Measurements from ENCODE around the gene IDE. TPM values are rescaled to one million over a fixed set of nuclear protein-coding genes. Genes with fewer than 3 reads are reported as not detected.

Gene IDE
- polyA plus RNA-seq, 3 donors = 10.7 to 21.8 (median 15.6) TPM

- Mint-ChIP-seq H3K4me1 (peaks cover 8% of the 10 kb centered on the region), H3K27me3 (ENCODE audit: low read depth in 3 of 3) (no peaks in the 10 kb centered on the region), H3K36me3 (no peaks in the 10 kb centered on the region), H3K4me3 (no peak overlapping the region), H3K9me3 (no peaks in the 10 kb centered on the region), H3K27ac (no peak overlapping the region)
- no peak for DNase-seq
- H2AFZ ChIP-seq (ENCODE audit: insufficient read depth, low read depth, low read length, poor library complexity, severe bottlenecking) = no peak overlapping the region
- TF ChIP-seq CTCF (IDR thresholded peaks at IDR 0.05) = no peak
- H3K9me3 ChIP-seq (replicated peaks in 1 of 2; ENCODE audit: control insufficient read depth in 1 of 2, insufficient read depth in 1 of 2, low read length in 2 of 2) = no peaks in the 10 kb centered on the region
- H3K27ac ChIP-seq (ENCODE audit: low read depth in 1 of 2, low read length in 2 of 2) = no peak overlapping the region
- H3K79me2 ChIP-seq (ENCODE audit: insufficient read depth, low read length) = no peaks in the 10 kb centered on the region
- H3K36me3 ChIP-seq (replicated peaks in 1 of 2; ENCODE audit: control insufficient read depth in 1 of 2, insufficient read depth in 2 of 2, low read length in 2 of 2) = no peaks in the 10 kb centered on the region
- H4K20me1 ChIP-seq (ENCODE audit: insufficient read depth, low read length) = no peaks in the 10 kb centered on the region
- no peak overlapping the region for H3K4me3 ChIP-seq (replicated peaks in 1 of 3; ENCODE audit: low read depth in 2 of 3, low read length in 3 of 3)
- H3K4me2 ChIP-seq (replicated peaks; ENCODE audit: extremely low read depth, low read length, poor library complexity, severe bottlenecking) = no peak overlapping the region
- peaks cover 0 to 6% of the 10 kb centered on the region in 2 donors for H3K4me1 ChIP-seq (ENCODE audit: control insufficient read depth in 1 of 2, insufficient read depth in 2 of 2, low read length in 2 of 2)
- intact Hi-C loops (cut with micrococcal nuclease) = loop anchor here in 1 of 2 donors (5.0 kb wide), 1 partner anchor 343 kb away; no protein-coding TSS in a partner anchor
- H3K9ac ChIP-seq (ENCODE audit: insufficient read depth, low read length, poor library complexity, severe bottlenecking) = no peak overlapping the region
- no peaks in the 10 kb centered on the region for H3K27me3 ChIP-seq (ENCODE audit: control insufficient read depth in 2 of 2, insufficient read depth in 2 of 2, low read length in 2 of 2)
- 75% methylated on average over 5 of the region's 6 CpGs for WGBS (ENCODE audit: insufficient coverage)
These were observed 143.8 kb downstream of the IDE start for GRCh38 chr10:92430103-92430502.

GRCh38 chr10:92421550-92421949 lies 152.3 kb downstream of the IDE start:
- Mint-ChIP-seq H3K36me3 (no peaks in the 10 kb centered on the region), H3K27ac (no peak overlapping the region), H3K9me3 (peaks cover 0 to 25% (median 11%) of the 10 kb centered on the region in 7 donors), H3K27me3 (ENCODE audit: low read depth in 3 of 3) (peaks cover 0 to 10% (median 3%) of the 10 kb centered on the region in 3 donors), H3K4me3 (no peak overlapping the region), H3K4me1 (peaks cover 13% of the 10 kb centered on the region)
- no peak overlapping the region for H3K9ac ChIP-seq (ENCODE audit: insufficient read depth, low read length, poor library complexity, severe bottlenecking)
- no peaks in the 10 kb centered on the region for H4K20me1 ChIP-seq (ENCODE audit: insufficient read depth, low read length)
- no peak overlapping the region for H3K27ac ChIP-seq (ENCODE audit: low read depth in 1 of 2, low read length in 2 of 2)
- H3K9me3 ChIP-seq (replicated peaks in 1 of 2; ENCODE audit: control insufficient read depth in 1 of 2, insufficient read depth in 1 of 2, low read length in 2 of 2) = peaks cover 0 to 3% of the 10 kb centered on the region in 2 donors
- intact Hi-C loops (cut with micrococcal nuclease) = no loop called here
- no peak for DNase-seq
- H2AFZ ChIP-seq (ENCODE audit: insufficient read depth, low read depth, low read length, poor library complexity, severe bottlenecking) = no peak overlapping the region
- peak overlapping the region; percentile 82 for H3K4me2 ChIP-seq (replicated peaks; ENCODE audit: extremely low read depth, low read length, poor library complexity, severe bottlenecking)
- TF ChIP-seq CTCF (IDR thresholded peaks at IDR 0.05) = no peak
- H3K36me3 ChIP-seq (replicated peaks in 1 of 2; ENCODE audit: control insufficient read depth in 1 of 2, insufficient read depth in 2 of 2, low read length in 2 of 2) = no peaks in the 10 kb centered on the region
- H3K79me2 ChIP-seq (ENCODE audit: insufficient read depth, low read length) = no peaks in the 10 kb centered on the region
- H3K27me3 ChIP-seq (ENCODE audit: control insufficient read depth in 2 of 2, insufficient read depth in 2 of 2, low read length in 2 of 2) = no peaks in the 10 kb centered on the region
- peak overlapping the region in 1 of 3 experiments; percentile 77 for H3K4me3 ChIP-seq (replicated peaks in 1 of 3; ENCODE audit: low read depth in 2 of 3, low read length in 3 of 3)
- peaks cover 8 to 10% of the 10 kb centered on the region in 2 donors for H3K4me1 ChIP-seq (ENCODE audit: control insufficient read depth in 1 of 2, insufficient read depth in 2 of 2, low read length in 2 of 2)

Measured in CD14-positive monocyte (primary cell).